ELR (cell line): ENCODE measurements around the gene SLC25A48.
"Not testable (repeated sequence)": the region's sequence is repeated elsewhere in the genome, so short reads cannot be mapped to it uniquely, and the experiment has no call there.

Experiments
- DNase-seq: peaks from one replicate; pipeline ENCODE4 v3.0.0-alpha.2; 2015; ENCODE audit warnings: low read depth

SLC25A48 gene

GRCh38 chr5:135857630-135858311 lies 23.3 kb downstream of the SLC25A48 start:
- no peak for DNase-seq

GRCh38 chr5:135859186-135859585 lies 24.7 kb downstream of the SLC25A48 start:
- not testable (repeated sequence) for DNase-seq

GRCh38 chr5:135859641-135860040 lies 25.2 kb downstream of the SLC25A48 start:
- DNase-seq = no peak

- no peak for DNase-seq
These were observed 27.2 kb downstream of the SLC25A48 start for GRCh38 chr5:135861641-135862040.

- no peak for DNase-seq
These were observed 27.6 kb downstream of the SLC25A48 start for GRCh38 chr5:135862086-135862485.

- DNase-seq = no peak
These were observed 28.3 kb downstream of the SLC25A48 start for GRCh38 chr5:135862744-135863143.

GRCh38 chr5:135864503-135865435 lies 30.3 kb downstream of the SLC25A48 start:
- DNase-seq = no peak

- no peak for DNase-seq
These were observed 31.6 kb downstream of the SLC25A48 start for GRCh38 chr5:135866016-135866415.

- no peak for DNase-seq
These were observed 33.1 kb downstream of the SLC25A48 start for GRCh38 chr5:135867599-135867998.

- DNase-seq = no peak
These were observed 34.2 kb downstream of the SLC25A48 start for GRCh38 chr5:135868681-135869080.

GRCh38 chr5:135869276-135869675 lies 34.8 kb downstream of the SLC25A48 start:
- DNase-seq = no peak

GRCh38 chr5:135869935-135870334 lies 35.5 kb downstream of the SLC25A48 start:
- DNase-seq = no peak

GRCh38 chr5:135871268-135871915 lies 36.9 kb downstream of the SLC25A48 start:
- DNase-seq = no peak

- DNase-seq = no peak
These were observed 39.4 kb downstream of the SLC25A48 start for GRCh38 chr5:135873831-135874230.

GRCh38 chr5:135874461-135874860 lies 40.0 kb downstream of the SLC25A48 start:
- DNase-seq = no peak

- no peak for DNase-seq
These were observed 41.1 kb downstream of the SLC25A48 start for GRCh38 chr5:135875567-135875966.

- no peak for DNase-seq
These were observed 41.7 kb downstream of the SLC25A48 start for GRCh38 chr5:135876146-135876545.

- no peak for DNase-seq
These were observed 43.2 kb downstream of the SLC25A48 start for GRCh38 chr5:135877570-135878155.

- peak; percentile 3 for DNase-seq
These were observed 43.7 kb downstream of the SLC25A48 start for GRCh38 chr5:135878156-135878620.

- no peak for DNase-seq
These were observed 45.1 kb downstream of the SLC25A48 start for GRCh38 chr5:135879591-135879990.

GRCh38 chr5:135880278-135880677 lies 45.8 kb downstream of the SLC25A48 start:
- peak; percentile 47 for DNase-seq

- DNase-seq = no peak
These were observed 46.3 kb downstream of the SLC25A48 start for GRCh38 chr5:135880801-135881200.
